ENCODE results near the gene KATNB1. TPM values are rescaled to one million over a fixed set of nuclear protein-coding genes. Genes with fewer than 3 reads are reported as not detected.
A peak's percentile ranks its signal among the peaks of the same experiment; 100 is the strongest.

Gene KATNB1
- total and polyA plus RNA-seq, 4 donors, result 7.0 to 16.2 (median 12.8) TPM

GRCh38 chr16:57803134-57803990, 67.8 kb downstream of the KATNB1 start:
- Histone ChIP-seq H3K4me1 (ENCODE audit: control insufficient read depth in 1 of 2, insufficient read depth in 2 of 2, low read length in 2 of 2) (no peaks in the 10 kb centered on the region), H3K4me3 (ENCODE audit: low read length in 2 of 2) (no peak overlapping the region), H3K27me3 (ENCODE audit: control insufficient read depth in 1 of 2, insufficient read depth in 2 of 2, low read length in 1 of 2) (no peaks in the 10 kb centered on the region), H3K36me3 (ENCODE audit: control insufficient read depth in 1 of 2, insufficient read depth in 2 of 2, low read length in 1 of 2) (no peaks in the 10 kb centered on the region), H3K9me3 (ENCODE audit: control insufficient read depth, low read length) (no peaks in the 10 kb centered on the region), H3K27ac (ENCODE audit: low read depth in 1 of 2, low read length in 2 of 2) (peak overlapping the region in 1 of 2 donors; percentile 38)
- 60 to 63% methylated on average over 16 of the region's 16 CpGs for WGBS, 2 donors
- ATAC-seq (ENCODE audit: low FRiP score) (no peak), DNase-seq (no peak)
- intact Hi-C loops (cut with DNase I), result loop anchor here in 1 of 2 donors (5.0 kb wide), 3 partner anchors 41 to 199 kb away; partner anchors contain the start of genes KATNB1, USB1 and ZNF319

- 48 to 52% methylated on average over 5 of the region's 5 CpGs for WGBS, 2 donors
- Histone ChIP-seq H3K27me3 (ENCODE audit: control insufficient read depth in 1 of 2, insufficient read depth in 2 of 2, low read length in 1 of 2) (no peaks in the 10 kb centered on the region), H3K4me1 (ENCODE audit: control insufficient read depth in 1 of 2, insufficient read depth in 2 of 2, low read length in 2 of 2) (no peaks in the 10 kb centered on the region), H3K9me3 (ENCODE audit: control insufficient read depth, low read length) (no peaks in the 10 kb centered on the region), H3K27ac (ENCODE audit: low read depth in 1 of 2, low read length in 2 of 2) (no peak overlapping the region), H3K36me3 (ENCODE audit: control insufficient read depth in 1 of 2, insufficient read depth in 2 of 2, low read length in 1 of 2) (no peaks in the 10 kb centered on the region), H3K4me3 (ENCODE audit: low read length in 2 of 2) (no peak overlapping the region)
- ATAC-seq (ENCODE audit: low FRiP score) (no peak), DNase-seq (no peak)
- intact Hi-C loops (cut with DNase I), result loop anchor here in 1 of 2 donors (5.0 kb wide), 3 partner anchors 42 to 198 kb away; partner anchors contain the start of genes KATNB1, USB1 and ZNF319
These were observed 68.7 kb downstream of the KATNB1 start for GRCh38 chr16:57804111-57804837.

DNA sequence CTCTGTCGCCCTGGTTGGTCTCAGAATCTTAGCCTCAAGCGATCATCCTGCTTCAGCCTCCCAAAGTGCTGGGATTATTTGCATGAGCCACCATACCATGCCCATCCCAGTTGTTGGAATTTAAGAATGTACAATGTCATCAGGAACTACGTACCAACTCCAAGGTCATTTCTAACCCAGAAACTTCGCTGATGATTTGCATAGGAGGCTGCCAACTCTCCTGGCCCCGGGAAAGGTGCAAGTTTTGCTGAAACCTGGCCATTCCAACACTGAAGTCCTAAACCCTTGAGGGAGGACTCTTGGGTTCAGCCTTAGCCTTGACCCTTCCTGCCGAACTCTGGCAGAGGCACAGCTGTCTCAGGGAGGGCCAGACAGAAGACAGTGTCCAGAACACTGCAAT, 69.6 kb downstream of the KATNB1 start:
- H3K4me1 ChIP-seq (ENCODE audit: control insufficient read depth in 1 of 2, insufficient read depth in 2 of 2, low read length in 2 of 2), result no peaks in the 10 kb centered on the region
- H3K27ac ChIP-seq (ENCODE audit: low read depth in 1 of 2, low read length in 2 of 2), result no peak overlapping the region
- WGBS, 2 donors, result 92 to 93% methylated on average over 6 of the region's 6 CpGs
- ATAC-seq (ENCODE audit: low FRiP score) (no peak), DNase-seq (no peak)
- intact Hi-C loops (cut with DNase I), result no loop called here
- H3K4me3 ChIP-seq (ENCODE audit: low read length in 2 of 2), result no peak overlapping the region
- H3K9me3 ChIP-seq (ENCODE audit: control insufficient read depth, low read length), result no peaks in the 10 kb centered on the region
- no peaks in the 10 kb centered on the region for H3K27me3 ChIP-seq (ENCODE audit: control insufficient read depth in 1 of 2, insufficient read depth in 2 of 2, low read length in 1 of 2)
- H3K36me3 ChIP-seq (ENCODE audit: control insufficient read depth in 1 of 2, insufficient read depth in 2 of 2, low read length in 1 of 2), result no peaks in the 10 kb centered on the region

Small RNA genes within 50 kb of the gene (microRNA-seq; reads per million reads assigned to microRNA genes)
- 0 reads per million in 2 donors for gene MIR6772

Other genes starting within 250 kb of the KATNB1 start
- 10 to 100 TPM; 35.5 to 44.5 TPM for gene DOK4, start 249.3 kb upstream of the KATNB1 start, total RNA-seq
- 10 to 100 TPM; 26.4 to 54.1 TPM for gene DOK4, start 249.3 kb upstream of the KATNB1 start, polyA plus RNA-seq
- 10 to 100 TPM; 15.3 to 21.9 TPM for gene CCDC102A, start 199.2 kb upstream of the KATNB1 start, total RNA-seq
- gene CCDC102A, start 199.2 kb upstream of the KATNB1 start, polyA plus RNA-seq, result 10 to 100 TPM; 12.9 to 14.1 TPM
- gene ADGRG5, start 193.1 kb upstream of the KATNB1 start, total RNA-seq, result under 1 TPM; 0.26 to 0.69 TPM
- under 1 TPM in 1 of 2 donors, not detected in 1; 0.63 TPM for gene ADGRG5, start 193.1 kb upstream of the KATNB1 start, polyA plus RNA-seq
- gene ADGRG1, start 107.1 kb upstream of the KATNB1 start, total RNA-seq, result 10 to 100 TPM; 33.0 to 68.4 TPM
- 1 to 10 TPM; 1.2 to 2.1 TPM for gene ADGRG1, start 107.1 kb upstream of the KATNB1 start, polyA plus RNA-seq
- 1 to 10 TPM in 1 of 2 donors, under 1 TPM in 1; 0.84 to 3.9 TPM for gene ADGRG3, start 67.5 kb upstream of the KATNB1 start, total RNA-seq
- under 1 TPM; 0.08 to 0.25 TPM for gene ADGRG3, start 67.5 kb upstream of the KATNB1 start, polyA plus RNA-seq
- not detected for gene DRC7, start 41.0 kb upstream of the KATNB1 start, total RNA-seq
- under 1 TPM in 1 of 2 donors, not detected in 1; 0.08 TPM for gene DRC7, start 41.0 kb upstream of the KATNB1 start, polyA plus RNA-seq
- gene KIFC3, start 66.7 kb downstream of the KATNB1 start, total RNA-seq, result 10 to 100 TPM; 69.7 to 80.1 TPM
- gene KIFC3, start 66.7 kb downstream of the KATNB1 start, polyA plus RNA-seq, result 10 to 100 TPM; 27.4 to 61.1 TPM
- not detected for gene CNGB1, start 235.4 kb downstream of the KATNB1 start, total RNA-seq
- gene CNGB1, start 235.4 kb downstream of the KATNB1 start, polyA plus RNA-seq, result not detected

Measured in aorta (tissue), 5 donors.